ENCODE data around the gene GAK.
"Not testable (repeated sequence)": the region's sequence is repeated elsewhere in the genome, so short reads cannot be mapped to it uniquely, and the experiment has no call there.

Gene GAK

GRCh38 chr4:952881-953573, 20.9 kb upstream of the GAK start:
- DNase-seq (ENCODE audit: low read depth), result no peak

DNA sequence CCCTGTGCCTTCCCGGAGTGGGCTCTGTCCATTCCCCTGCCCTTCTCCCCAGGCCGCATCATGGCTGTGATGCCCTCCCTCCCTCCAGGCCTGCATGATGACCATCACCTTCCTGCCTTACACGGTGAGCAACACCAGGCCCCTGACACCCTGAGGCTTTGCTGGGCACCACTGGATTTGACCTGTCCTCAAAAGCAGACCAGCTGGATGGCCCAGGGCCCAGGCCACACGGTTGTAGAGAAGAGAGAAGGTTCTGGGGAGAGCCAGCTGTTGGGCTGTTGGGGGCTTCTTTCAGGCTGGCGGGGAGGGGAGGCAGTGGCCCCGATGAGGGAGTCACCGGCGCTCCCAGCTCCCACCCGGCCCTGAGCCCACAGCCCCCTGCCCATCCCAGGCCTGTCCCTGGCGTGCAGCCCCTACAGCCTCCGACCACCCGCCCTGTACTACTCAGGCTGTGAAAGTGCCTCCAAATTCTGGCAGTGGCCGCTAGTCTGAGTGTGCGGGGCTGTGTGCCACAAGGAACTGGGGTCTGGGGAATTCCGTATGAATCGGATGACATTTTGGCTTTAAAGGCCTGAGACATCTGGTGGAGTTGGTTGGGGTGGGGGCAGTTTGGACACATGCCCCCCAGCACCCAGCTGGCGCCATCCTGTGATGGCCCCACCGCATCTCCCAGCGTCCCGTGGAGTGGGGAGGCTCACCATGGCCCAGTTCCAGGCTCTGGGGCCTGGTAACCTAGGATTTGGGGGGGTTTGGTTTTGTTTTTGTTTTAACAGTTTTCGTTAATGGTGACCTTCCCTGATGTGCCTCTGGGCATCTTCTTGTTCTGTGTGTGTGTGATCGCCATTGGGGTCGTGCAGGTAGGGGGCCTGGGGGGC, 19.7 kb upstream of the GAK start:
- DNase-seq (ENCODE audit: low read depth), result no peak

DNA sequence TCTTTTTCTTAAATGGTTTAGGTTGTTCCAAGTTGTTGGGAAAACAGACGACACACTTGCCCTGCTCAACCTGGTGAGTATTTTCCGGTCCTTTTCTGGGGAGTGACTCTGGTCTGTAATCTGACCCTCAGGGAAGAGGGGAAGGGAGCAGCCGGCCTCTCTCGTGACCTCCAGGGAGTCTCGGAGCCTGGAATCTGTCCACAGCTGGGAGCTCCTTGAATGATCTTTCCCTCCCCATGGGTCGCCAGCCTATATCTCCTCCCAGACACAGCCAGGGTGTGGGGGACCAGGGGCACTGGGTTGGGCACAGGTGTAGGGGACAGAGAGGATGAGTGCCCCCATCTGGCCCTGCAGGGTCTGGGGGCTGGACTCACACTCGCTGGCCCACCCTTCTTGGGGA, 19.1 kb upstream of the GAK start:
- no peak for DNase-seq (ENCODE audit: low read depth)

DNA sequence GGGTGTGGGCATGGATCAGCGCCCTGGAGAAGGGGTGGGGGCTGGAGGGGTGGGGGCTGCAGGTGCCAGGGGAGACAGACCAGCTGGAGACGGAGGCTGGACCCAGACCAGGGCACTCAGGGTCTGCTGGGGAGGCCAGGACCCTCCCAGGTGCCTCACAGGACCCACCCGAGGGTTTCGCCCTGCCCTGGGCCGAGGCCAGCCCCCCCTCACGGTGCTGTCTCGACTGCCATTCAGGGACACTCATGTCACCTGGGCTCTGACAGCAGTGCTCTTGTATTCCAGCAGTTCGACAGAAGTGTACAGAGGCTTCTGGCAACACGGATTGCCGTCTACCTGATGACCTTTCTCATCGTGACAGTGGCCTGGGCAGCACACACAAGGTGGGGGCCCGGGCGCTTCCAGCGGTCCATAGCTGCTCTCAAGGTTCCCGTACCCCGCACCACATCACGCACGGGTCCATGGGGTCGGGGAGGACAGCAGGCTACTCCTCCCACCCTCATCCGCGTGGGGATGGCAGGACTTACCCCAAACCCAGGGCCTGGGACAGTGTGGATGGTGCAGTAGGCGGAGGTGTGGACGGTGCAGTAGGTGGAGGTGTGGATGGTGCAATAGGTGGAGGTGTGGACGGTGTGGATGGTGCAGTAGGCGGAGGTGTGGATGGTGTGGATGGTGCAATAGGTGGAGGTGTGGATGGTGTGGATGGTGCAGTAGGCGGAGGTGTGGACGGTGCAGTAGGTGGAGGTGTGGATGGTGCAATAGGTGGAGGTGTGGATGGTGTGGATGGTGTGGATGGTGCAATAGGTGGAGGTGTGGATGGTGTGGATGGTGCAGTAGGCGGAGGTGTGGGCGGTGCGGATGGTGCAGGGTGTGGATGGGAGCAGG, 18.3 kb upstream of the GAK start:
- no peak for DNase-seq (ENCODE audit: low read depth)

DNA sequence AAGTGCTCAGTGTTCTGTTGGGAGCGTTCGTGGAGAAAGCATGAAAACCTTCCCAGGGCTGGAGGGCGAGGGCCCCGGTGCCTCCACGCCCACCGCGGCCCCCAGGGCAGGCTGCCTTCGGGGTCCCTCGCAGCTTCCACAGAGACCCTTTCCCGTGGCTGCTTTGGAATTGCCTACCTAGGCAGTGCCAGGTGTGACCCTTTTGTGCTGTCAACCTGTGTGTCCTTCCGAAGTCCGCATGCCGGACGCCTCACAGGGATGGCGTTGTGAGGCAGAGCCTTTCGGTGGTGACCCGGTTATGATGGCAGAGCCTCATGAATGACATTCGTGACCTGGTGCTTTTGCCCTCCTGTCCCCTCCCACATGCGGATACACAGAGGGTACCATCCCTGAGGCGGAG, 17.5 kb upstream of the GAK start:
- DNase-seq (ENCODE audit: low read depth), result no peak

- no peak for DNase-seq (ENCODE audit: low read depth)
Measured at GRCh38 chr4:948936-949300, 16.8 kb upstream of the GAK start.

DNA sequence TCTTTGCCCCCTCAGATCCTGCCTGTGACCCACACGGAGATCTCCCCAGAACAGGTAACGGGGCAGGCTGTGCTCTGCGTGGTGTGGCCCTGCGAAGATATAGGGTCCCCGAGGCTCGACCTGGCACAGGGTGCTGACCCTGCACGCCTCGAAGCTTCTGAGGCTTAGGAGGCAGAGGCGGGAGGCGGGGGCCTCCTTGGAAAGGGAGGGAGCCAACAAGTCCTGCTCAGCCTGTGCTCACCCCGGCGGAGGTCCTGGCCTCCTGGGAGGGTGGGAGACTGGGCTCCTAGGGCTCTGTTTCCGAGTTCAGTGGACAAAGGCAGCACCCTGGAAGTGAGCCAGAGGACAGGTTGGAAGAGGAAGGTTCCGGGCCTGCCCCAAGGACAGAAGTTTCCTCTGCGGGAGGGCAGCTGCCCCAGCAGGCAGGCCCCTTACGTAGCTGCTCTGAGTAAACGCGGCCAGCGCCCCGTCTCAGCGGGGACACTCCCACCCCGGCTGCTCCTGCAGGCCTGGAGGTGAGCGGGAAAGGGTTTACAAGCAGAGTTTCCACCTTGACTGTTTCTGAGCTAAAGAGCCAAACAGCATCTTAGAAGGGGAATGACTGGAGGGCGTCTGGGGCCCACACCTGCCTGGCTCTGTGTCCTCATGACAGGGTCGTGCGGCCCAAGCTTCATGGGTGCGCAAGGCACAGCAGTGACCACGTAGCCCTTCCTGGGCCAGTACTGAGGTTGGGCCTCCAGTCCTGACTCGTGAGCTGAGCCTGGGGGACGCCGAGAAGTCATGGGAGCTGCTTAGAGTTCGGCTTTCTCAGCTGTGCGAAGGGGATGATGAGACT, 16.2 kb upstream of the GAK start:
- no peak for DNase-seq (ENCODE audit: low read depth)

DNA sequence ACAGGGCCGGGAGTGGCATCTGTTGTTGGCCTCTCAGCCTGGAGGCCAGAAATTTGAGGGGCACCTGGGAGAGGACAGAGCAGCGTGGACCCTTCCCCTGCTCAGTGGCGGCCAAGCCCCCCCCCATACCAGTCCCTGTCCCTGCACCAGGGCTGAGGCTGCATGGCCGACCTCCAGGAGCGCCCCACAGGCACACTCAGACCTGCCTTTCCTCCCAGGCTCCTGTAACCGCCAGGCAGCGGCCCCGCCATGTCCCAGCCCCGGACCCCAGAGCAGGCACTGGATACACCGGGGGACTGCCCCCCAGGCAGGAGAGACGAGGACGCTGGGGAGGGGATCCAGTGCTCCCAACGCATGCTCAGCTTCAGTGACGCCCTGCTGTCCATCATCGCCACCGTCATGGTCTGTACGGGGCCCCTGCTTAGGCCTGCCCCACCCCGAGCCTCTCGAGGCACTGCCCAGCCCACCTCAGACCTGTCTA, 15.4 kb upstream of the GAK start:
- no peak for DNase-seq (ENCODE audit: low read depth)

- no peak for DNase-seq (ENCODE audit: low read depth)
Measured at GRCh38 chr4:946517-947471, 14.7 kb upstream of the GAK start.

DNA sequence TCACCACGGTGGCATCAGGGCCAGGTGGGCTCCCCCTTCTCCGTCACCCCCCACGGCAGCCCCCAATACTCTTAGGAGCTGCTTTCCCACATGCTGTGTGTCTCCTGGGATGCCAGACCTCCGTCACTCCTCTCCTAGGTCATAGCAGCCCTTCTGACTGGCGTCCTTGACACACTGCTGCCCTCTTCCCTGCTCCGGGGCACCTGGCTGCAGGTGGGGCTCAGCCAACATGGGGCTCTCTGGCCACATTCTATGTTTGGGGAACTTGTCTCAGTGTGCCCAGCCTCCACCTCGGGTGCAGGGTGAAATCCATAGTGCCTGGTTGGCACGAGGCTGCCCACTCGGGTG, 14.0 kb upstream of the GAK start:
- no peak for DNase-seq (ENCODE audit: low read depth)

GRCh38 chr4:945274-946102, 13.4 kb upstream of the GAK start:
- no peak for DNase-seq (ENCODE audit: low read depth)

GRCh38 chr4:939508-939907, 7.4 kb upstream of the GAK start:
- not testable (repeated sequence) for DNase-seq (ENCODE audit: low read depth)

- no peak for DNase-seq (ENCODE audit: low read depth)
Measured at GRCh38 chr4:932713-933070, 576 bp upstream of the GAK start.

GRCh38 chr4:931194-931959, 739 bp downstream of the GAK start:
- DNase-seq (ENCODE audit: low read depth), result no peak

GRCh38 chr4:930827-931193, 1.3 kb downstream of the GAK start:
- DNase-seq (ENCODE audit: low read depth), result no peak

DNA sequence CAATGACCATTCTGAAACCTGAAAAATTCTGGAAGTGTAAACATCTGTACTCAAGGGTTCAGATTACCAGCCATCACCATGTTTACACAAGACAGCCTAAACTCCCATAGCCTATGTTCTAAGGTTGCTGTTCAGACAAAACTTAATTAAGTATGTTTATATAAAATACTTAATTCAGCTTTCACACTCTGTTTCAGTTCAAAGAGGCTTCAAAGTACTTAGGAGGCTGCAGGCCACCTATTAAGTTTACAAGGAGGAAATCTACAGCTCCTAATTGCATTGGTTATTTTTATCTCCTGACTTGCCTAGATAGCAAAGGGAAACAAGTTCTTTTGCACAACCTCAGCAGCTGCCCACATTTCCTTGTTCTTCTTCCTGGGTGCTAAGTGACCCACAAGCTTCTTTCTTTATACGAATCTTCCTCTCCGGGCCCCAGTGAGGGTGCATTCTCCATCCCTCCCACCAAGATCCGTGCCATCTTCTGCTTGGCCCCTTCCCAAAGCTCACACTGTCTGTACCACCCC, 2.0 kb downstream of the GAK start:
- no peak for DNase-seq (ENCODE audit: low read depth)

DNA sequence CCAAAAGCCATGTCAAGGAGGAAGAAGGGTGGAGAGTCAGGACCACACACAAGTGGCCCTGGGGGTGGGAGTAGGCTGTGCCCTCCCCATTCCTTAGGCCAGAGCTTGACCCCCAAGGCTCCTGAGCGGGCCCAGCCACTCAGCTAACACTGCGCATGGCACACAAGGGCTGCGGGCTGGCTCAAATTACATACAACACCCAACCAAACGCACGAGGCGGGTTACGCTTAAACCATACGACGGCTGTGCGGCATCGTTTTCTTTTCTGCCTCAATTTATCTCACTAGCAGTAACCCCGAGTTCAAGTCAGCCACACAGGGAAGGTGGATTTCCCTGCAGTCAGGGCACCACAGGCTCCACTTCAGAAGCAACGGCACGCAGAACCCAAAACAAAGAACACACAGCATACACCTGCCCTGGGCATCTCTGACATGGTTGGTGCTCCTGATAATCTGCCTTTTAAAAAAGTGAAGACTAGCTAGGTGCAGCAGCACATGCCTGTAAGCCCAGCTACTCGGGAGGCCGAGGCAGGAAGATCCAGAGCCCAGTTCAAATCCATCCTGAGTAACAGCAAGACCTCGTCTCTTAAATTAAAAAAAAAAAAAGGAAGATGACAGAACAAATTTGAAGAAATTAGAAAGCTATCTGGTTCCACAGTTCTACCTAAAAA, 2.9 kb downstream of the GAK start:
- DNase-seq (ENCODE audit: low read depth), result no peak

GRCh38 chr4:927566-927965, 4.5 kb downstream of the GAK start:
- not testable (repeated sequence) for DNase-seq (ENCODE audit: low read depth)

Measured in fibroblast of the conjunctiva (primary cell).